ENCODE measurements around the gene CCM2.

DNA sequence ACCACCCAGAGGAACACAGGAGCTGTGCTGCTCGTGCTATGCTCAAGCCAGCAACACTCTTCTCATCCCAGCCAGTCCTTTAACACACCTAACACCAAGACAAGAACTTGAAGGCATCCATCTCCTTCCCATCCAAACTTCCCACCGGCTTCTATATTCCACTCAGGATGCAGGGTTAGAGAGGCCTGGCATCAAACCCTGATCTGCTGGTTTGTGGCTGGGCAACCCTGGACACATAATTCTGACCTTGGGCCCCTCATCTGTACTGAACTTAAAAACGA, 15.6 kb upstream of the CCM2 start:
- TF ChIP-seq CTCF (conservative IDR thresholded peaks at IDR 0.05; ENCODE audit: low read length) (no peak), EZH2phosphoT487 (IDR thresholded peaks at IDR 0.05; ENCODE audit: borderline replicate concordance, low read depth, low read length) (no peak)
